Loucy (cell line): ENCODE measurements around the gene EDIL3.

ENCODE experiments used
- EZH2phosphoT487 ChIP-seq: fragments of 200-600 bp; IDR thresholded peaks from 2 replicates; pipeline ENCODE4 v1.6.1; 2018; ENCODE audit warnings: antibody characterized with exemption, mild to moderate bottlenecking, moderate library complexity, borderline replicate concordance
- TF ChIP-seq, protein P1 (sequence below): fragments of 200-600 bp; sonication (generic); conservative IDR thresholded peaks from 2 replicates; pipeline ENCODE4 v1.5.1; 2014; ENCODE audit warnings: mild to moderate bottlenecking, antibody characterized with exemption, low read length

DNA sequence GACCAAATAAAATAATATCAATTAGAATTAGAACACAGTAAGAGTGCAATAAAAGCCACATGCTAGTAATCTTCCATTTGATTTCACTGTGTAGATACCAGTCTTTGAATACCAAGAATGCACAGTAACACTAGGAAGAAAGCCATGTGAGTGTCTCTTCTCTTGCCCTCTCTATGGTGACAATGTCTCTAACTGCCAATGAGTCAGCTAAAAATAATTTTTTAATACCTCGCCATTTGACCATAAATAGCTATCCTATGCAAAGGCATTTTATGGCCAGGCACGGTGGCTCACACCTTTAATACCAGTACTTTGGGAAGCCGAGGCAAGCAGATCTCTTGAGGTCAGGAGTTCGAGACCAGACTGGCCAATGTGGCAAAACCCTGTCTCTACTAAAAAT, 30.6 kb downstream of the EDIL3 start:
- TF ChIP-seq, protein P1, sequence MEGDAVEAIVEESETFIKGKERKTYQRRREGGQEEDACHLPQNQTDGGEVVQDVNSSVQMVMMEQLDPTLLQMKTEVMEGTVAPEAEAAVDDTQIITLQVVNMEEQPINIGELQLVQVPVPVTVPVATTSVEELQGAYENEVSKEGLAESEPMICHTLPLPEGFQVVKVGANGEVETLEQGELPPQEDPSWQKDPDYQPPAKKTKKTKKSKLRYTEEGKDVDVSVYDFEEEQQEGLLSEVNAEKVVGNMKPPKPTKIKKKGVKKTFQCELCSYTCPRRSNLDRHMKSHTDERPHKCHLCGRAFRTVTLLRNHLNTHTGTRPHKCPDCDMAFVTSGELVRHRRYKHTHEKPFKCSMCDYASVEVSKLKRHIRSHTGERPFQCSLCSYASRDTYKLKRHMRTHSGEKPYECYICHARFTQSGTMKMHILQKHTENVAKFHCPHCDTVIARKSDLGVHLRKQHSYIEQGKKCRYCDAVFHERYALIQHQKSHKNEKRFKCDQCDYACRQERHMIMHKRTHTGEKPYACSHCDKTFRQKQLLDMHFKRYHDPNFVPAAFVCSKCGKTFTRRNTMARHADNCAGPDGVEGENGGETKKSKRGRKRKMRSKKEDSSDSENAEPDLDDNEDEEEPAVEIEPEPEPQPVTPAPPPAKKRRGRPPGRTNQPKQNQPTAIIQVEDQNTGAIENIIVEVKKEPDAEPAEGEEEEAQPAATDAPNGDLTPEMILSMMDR, result no peak
- TF ChIP-seq EZH2phosphoT487, result no peak
